ENCODE data around the gene MBD6. TPM values are rescaled to one million over a fixed set of nuclear protein-coding genes. Genes with fewer than 3 reads are reported as not detected.

The MBD6 gene
- total and polyA plus RNA-seq, 2 of the 4 experiments (the other 2 are of a cell fraction): 0.90 to 9.3 TPM

- CTCF ChIA-PET: no interaction called here
- POLR2A ChIA-PET (ENCODE audit: unreplicated experiment): no interaction called here
- Histone ChIP-seq H4K5ac (ENCODE audit: low read depth, low read length) (no peak overlapping the region), H3K4me3 (ENCODE audit: insufficient read depth, low read depth, low read length) (no peak overlapping the region), H3K79me1 (ENCODE audit: low read depth in 1 of 2, low read length in 2 of 2) (peaks cover 24 to 56% of the 10 kb centered on the region in 2 experiments), H3K14ac (replicated peaks; ENCODE audit: low read depth, low read length) (no peak overlapping the region), H3K4me2 (ENCODE audit: low read depth, low read length) (no peak overlapping the region), H2BK5ac (ENCODE audit: low read depth, low read length, poor library complexity, severe bottlenecking) (no peak overlapping the region), H2AFZ (replicated peaks; ENCODE audit: low read length, poor library complexity) (no peak overlapping the region), H2BK15ac (ENCODE audit: low read depth, low read length) (no peak overlapping the region), H3K4me1 (ENCODE audit: control insufficient read depth, insufficient read depth, low read length) (no peaks in the 10 kb centered on the region), H3K9me1 (ENCODE audit: insufficient read depth, low read length) (peaks cover 3% of the 10 kb centered on the region; the same call in 1 of the 2 replicates), H2AK5ac (ENCODE audit: low read depth, low read length) (no peak overlapping the region), H3K9me3 (ENCODE audit: control insufficient read depth, insufficient read depth, low read length) (no peaks in the 10 kb centered on the region), H3K9ac (ENCODE audit: low read depth, low read length) (no peak overlapping the region), H3K56ac (ENCODE audit: extremely low read depth, insufficient read depth, low read length) (no peak overlapping the region), H4K8ac (ENCODE audit: low read depth in 2 of 2, low read length in 2 of 2) (no peak overlapping the region), H4K20me1 (ENCODE audit: insufficient read depth, low read length) (peaks cover 58% of the 10 kb centered on the region), H3K18ac (ENCODE audit: low read depth, low read length) (no peak overlapping the region), H3K27me3 (ENCODE audit: control insufficient read depth, insufficient read depth, low read length) (no peaks in the 10 kb centered on the region), H3K23ac (ENCODE audit: low read depth, low read length) (no peak overlapping the region), H2BK20ac (ENCODE audit: low read depth, low read length) (no peak overlapping the region), H2AK9ac (replicated peaks; ENCODE audit: low read depth, low read length, poor library complexity) (no peak overlapping the region), H3K36me3 (ENCODE audit: control insufficient read depth, insufficient read depth, low read length) (peaks cover 65% of the 10 kb centered on the region), H3K27ac (ENCODE audit: insufficient read depth, low read length) (no peak overlapping the region), H2BK120ac (ENCODE audit: low read depth, low read length) (no peak overlapping the region), H4K91ac (ENCODE audit: insufficient read depth, low read depth, low read length) (no peak overlapping the region), H3K4ac (ENCODE audit: low read depth, low read length) (no peak overlapping the region)
- in situ Hi-C loops (cut with MboI; ENCODE audit: low sequenced_read_pairs): no loop called here
- no CpG with 5 or more reads among the region's 4 CpGs for WGBS, 2 experiments (ENCODE audit: extremely low coverage in 2 of 2, insufficient read length in 1 of 2)
- no TSS peak for BruUV-seq (replicated peaks)
- intact Hi-C loops (cut with micrococcal nuclease): no loop called here
- no peak for DNase-seq
- TF ChIP-seq MXI1 (IDR thresholded peaks at IDR 0.05; ENCODE audit: borderline replicate concordance, low read depth, low read length): no peak
- TF ChIP-seq NFE2L2 (IDR thresholded peaks at IDR 0.05; ENCODE audit: low read depth, low read length): no peak
- TF ChIP-seq MAZ (IDR thresholded peaks at IDR 0.05; ENCODE audit: borderline replicate concordance, low read depth, low read length): no peak
- TF ChIP-seq MAFK (IDR thresholded peaks at IDR 0.05; ENCODE audit: low read depth, low read length): no peak
- TF ChIP-seq SMC3 (IDR thresholded peaks at IDR 0.05; ENCODE audit: low read depth, low read length): no peak
- TF ChIP-seq CHD1 (IDR thresholded peaks at IDR 0.05; ENCODE audit: low read depth, low read length): no peak
- no peak for TF ChIP-seq USF2 (IDR thresholded peaks at IDR 0.05; ENCODE audit: low read depth, low read length)
- no peak for TF ChIP-seq RCOR1 (IDR thresholded peaks at IDR 0.05; ENCODE audit: insufficient replicate concordance, low read length)
- dilution Hi-C loops (cut with HindIII; ENCODE audit: low sequenced_read_pairs, unreplicated experiment): no loop called here
- no peak for ATAC-seq (ENCODE audit: low read depth)
These were observed 11.5 kb upstream of the MBD6 start for GRCh38 chr12:57511161-57511560.
